Measurements from ENCODE around the gene DDRGK1. TPM values are rescaled to one million over a fixed set of nuclear protein-coding genes. Genes with fewer than 3 reads are reported as not detected.
"Not testable (repeated sequence)": the region's sequence is repeated elsewhere in the genome, so short reads cannot be mapped to it uniquely, and the experiment has no call there.

Gene DDRGK1
- total and polyA plus RNA-seq, 7 experiments from 2014 or later, result 39.4 to 60.3 (median 46.6) TPM

DNA sequence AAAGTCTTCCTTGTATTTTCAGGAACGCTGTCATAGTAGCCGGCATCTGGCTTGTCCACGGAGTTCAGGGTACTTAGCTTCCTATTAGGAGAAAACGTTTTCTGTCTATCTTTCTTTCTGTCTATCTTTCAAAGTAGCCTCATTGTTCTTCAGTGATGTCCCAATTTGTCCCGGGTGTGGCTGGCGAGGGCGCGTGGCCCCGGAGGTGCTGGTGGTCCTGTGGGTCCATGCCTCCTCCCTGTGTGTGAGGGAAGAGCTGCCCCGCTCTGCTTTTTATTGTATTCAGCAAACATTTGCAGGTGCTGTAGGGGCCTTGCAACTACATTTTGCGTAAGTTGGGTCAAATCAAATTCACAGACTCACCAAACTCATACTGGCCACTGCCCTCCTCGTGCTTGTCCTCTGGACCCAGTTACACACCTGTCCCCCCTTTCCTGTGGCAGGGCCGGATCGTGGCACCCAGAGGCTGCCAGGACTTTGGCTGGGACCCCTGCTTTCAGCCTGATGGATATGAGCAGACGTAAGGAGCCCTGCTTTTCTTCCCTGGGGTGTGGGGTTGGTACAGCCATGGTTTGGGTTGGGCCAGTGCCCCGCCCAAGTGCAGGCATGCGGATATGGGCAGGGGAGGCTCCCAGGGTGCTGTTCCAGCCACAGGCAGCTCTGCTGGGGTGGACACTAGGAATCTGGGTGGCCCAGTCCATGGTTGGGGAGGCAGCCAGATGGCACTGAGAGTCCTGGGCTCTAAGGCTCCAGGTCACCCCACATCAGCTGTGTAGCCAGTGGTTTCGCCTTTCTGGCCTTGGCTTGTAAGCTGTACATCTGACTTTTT lies 17.1 kb upstream of the DDRGK1 start:
- Mint-ChIP-seq H3K27me3 (no peaks in the 10 kb centered on the region), H3K36me3 (peaks cover 0 to 14% (median 9%) of the 10 kb centered on the region in 5 donors), H3K27ac (peak overlapping the region in 7 of 9 donors; percentile 7 to 65 (median 38)), H3K9me3 (no peaks in the 10 kb centered on the region), H3K4me3 (no peak overlapping the region), H3K4me1 (peaks cover 0 to 31% (median 18%) of the 10 kb centered on the region in 7 donors)
- Histone ChIP-seq H3K27me3 (ENCODE audit: control insufficient read depth in 2 of 2, insufficient read depth in 2 of 2, low read length in 2 of 2) (no peaks in the 10 kb centered on the region), H3K4me1 (ENCODE audit: control insufficient read depth in 2 of 2, insufficient read depth in 2 of 2, low read length in 2 of 2) (peaks cover 0 to 18% of the 10 kb centered on the region in 2 donors), H3K27ac (ENCODE audit: low read depth, low read length) (no peak overlapping the region), H3K9me3 (ENCODE audit: control insufficient read depth in 2 of 3, low read length in 3 of 3) (no peaks in the 10 kb centered on the region), H3K4me3 (ENCODE audit: low read length) (no peak overlapping the region), H3K36me3 (ENCODE audit: control insufficient read depth in 2 of 3, insufficient read depth in 3 of 3, low read length in 3 of 3) (peaks cover 0 to 17% (median 0%) of the 10 kb centered on the region in 3 experiments)
- DNase-seq (no peak), ATAC-seq (no peak)
- intact Hi-C loops (cut with micrococcal nuclease), result loop anchor here in 1 of 2 donors (2.0 to 5.0 kb wide), 2 partner anchors 17 to 186 kb away; partner anchors contain the start of genes DNAAF9 and SLC4A11
- ChIA-PET POLR2A (interaction anchor here (0.8 kb wide), 1 partner anchor 56 kb away, joined by 3 read pairs; no protein-coding TSS in a partner anchor), CTCF (interaction anchor here (1.2 kb wide), 1 partner anchor 103 kb away, joined by 5 read pairs; no protein-coding TSS in a partner anchor)

DNA sequence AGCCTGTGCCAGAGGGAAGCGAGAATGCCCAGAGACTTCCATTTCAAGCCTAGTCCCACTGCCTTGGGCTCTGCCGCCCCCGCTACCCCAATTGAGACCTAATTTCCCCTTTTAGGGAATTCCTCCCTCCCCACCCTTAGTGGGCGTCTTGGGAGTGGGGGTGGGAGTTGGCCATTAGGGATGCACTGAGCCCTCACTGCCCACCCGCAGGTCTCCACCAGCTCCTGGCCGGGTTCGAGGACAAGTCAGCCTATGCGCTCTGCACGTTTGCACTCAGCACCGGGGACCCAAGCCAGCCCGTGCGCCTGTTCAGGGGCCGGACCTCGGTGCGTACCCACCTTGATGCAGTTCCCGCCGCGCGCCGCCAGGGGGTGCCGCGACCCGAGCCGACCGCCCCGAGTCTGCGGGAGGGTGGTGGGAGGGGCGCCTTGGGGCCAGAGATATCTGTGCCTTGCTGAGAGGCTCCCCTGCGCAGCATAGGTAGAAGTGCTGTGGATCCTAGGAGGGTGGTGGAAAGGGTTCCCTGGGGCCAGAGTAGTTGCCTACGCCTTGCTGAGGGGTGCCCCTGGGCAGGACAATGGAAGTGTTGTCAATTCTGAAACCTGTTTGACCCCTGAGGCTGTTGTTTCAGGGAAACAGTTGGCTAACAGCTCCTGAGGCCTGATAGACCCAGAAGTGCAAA lies 14.0 kb upstream of the DDRGK1 start:
- ATAC-seq (peak; percentile 89), DNase-seq (peak; percentile 59 to 82 (median 69))
- Mint-ChIP-seq H3K4me3 (peak overlapping the region in 1 of 10 donors; percentile 38), H3K36me3 (peaks cover 0 to 17% (median 11%) of the 10 kb centered on the region in 5 donors), H3K27me3 (no peaks in the 10 kb centered on the region), H3K27ac (peak overlapping the region in 1 of 9 donors; percentile 65), H3K4me1 (peaks cover 2 to 21% (median 16%) of the 10 kb centered on the region in 7 donors), H3K9me3 (no peaks in the 10 kb centered on the region)
- H3K36me3 ChIP-seq (ENCODE audit: control insufficient read depth in 2 of 3, insufficient read depth in 3 of 3, low read length in 3 of 3), result peaks cover 0 to 34% (median 0%) of the 10 kb centered on the region in 3 experiments
- H3K4me1 ChIP-seq (ENCODE audit: control insufficient read depth in 2 of 2, insufficient read depth in 2 of 2, low read length in 2 of 2), result peaks cover 0 to 15% of the 10 kb centered on the region in 2 donors
- no peak overlapping the region for H3K4me3 ChIP-seq (ENCODE audit: low read length)
- ChIA-PET POLR2A (interaction anchor here (1.7 kb wide), 1 partner anchor 9 kb away, joined by 7 read pairs; the partner anchor contains the start of gene ITPA), CTCF (interaction anchor here (0.6 to 1.6 kb wide), 9 partner anchors 9 to 155 kb away, joined by 3 to 5 read pairs (median 3); no protein-coding TSS in a partner anchor)
- intact Hi-C loops (cut with micrococcal nuclease), result loop anchor here (1.0 to 5.0 kb wide), 5 partner anchors 58 to 254 kb away; partner anchors contain the start of gene ATRN (in 1 of the 2)
- no peak overlapping the region for H3K27ac ChIP-seq (ENCODE audit: low read depth, low read length)
- H3K27me3 ChIP-seq (ENCODE audit: control insufficient read depth in 2 of 2, insufficient read depth in 2 of 2, low read length in 2 of 2), result no peaks in the 10 kb centered on the region
- H3K9me3 ChIP-seq (ENCODE audit: control insufficient read depth in 2 of 3, low read length in 3 of 3), result no peaks in the 10 kb centered on the region

DNA sequence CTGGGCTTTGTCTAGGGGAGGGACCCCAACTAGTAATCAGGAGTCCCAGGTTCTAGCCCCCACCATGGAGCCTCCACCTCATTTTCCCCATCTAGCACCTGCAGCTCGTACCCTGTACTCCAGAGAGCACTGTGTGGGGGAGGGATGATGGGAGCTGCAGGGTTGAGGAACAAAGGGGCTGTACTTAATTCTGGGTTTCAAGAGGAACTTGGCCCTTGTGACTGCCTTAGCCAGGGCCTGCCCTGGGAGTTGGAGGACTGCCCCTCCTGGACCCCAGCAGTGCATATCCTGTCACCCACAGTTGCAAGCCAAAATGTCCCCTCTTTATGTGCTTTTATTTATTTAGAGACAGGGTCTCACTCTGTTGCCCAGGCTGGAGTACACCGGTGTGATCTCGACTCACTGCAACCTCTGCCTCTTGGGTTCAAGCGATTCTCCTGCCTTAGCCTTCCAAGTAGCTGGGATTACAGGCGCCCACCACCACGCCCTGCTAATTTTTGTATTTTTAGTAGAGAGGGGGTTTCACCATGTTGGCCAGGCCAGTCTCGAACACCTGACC lies 11.0 kb upstream of the DDRGK1 start:
- DNase-seq; H3K27me3 ChIP-seq (ENCODE audit: control insufficient read depth in 2 of 2, insufficient read depth in 2 of 2, low read length in 2 of 2); H3K27me3 Mint-ChIP-seq; H3K27ac Mint-ChIP-seq; H3K4me3 ChIP-seq (ENCODE audit: low read length); H3K9me3 ChIP-seq (ENCODE audit: control insufficient read depth in 2 of 3, low read length in 3 of 3); H3K9me3 Mint-ChIP-seq; H3K27ac ChIP-seq (ENCODE audit: low read depth, low read length); H3K4me3 Mint-ChIP-seq; H3K4me1 ChIP-seq (ENCODE audit: control insufficient read depth in 2 of 2, insufficient read depth in 2 of 2, low read length in 2 of 2); ATAC-seq: not testable (repeated sequence)
- ChIA-PET POLR2A (interaction anchor here (1.7 to 1.9 kb wide), 2 partner anchors 8 to 12 kb away, joined by 3 to 4 read pairs; no protein-coding TSS in a partner anchor), CTCF (interaction anchor here (1.6 kb wide), 1 partner anchor 33 kb away, joined by 4 read pairs; no protein-coding TSS in a partner anchor)
- peaks cover 0 to 12% (median 6%) of the 10 kb centered on the region in 5 donors for H3K36me3 Mint-ChIP-seq
- intact Hi-C loops (cut with micrococcal nuclease), result loop anchor here (5.0 kb wide), 2 partner anchors 163 to 257 kb away; partner anchors contain the start of gene ATRN (in 1 of the 2)
- H3K36me3 ChIP-seq (ENCODE audit: control insufficient read depth in 2 of 3, insufficient read depth in 3 of 3, low read length in 3 of 3), result peaks cover 0 to 27% (median 0%) of the 10 kb centered on the region in 3 experiments
- H3K4me1 Mint-ChIP-seq, result peaks cover 10 to 14% (median 12%) of the 10 kb centered on the region in 7 donors

DNA sequence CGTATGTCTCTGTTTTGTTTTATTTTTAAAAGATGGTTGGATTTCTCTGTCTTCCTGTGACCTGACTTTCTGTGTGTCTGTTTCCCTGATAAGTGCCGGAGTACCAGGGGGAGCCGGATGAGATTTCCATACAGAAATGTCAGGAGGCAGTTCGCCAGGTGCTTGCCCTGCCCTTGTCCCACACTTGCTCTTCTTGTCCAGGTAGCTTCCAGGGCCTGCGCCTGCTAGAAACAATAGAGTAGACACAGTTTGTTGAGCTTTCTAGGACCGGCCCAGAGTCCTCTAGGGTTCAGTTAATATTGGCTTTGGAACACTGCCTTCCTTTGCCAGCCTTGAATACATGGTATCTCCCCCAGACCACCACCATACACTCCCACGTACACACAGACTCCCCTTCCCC lies 8.7 kb upstream of the DDRGK1 start:
- Histone ChIP-seq H3K27ac (ENCODE audit: low read depth, low read length) (no peak overlapping the region), H3K4me1 (ENCODE audit: control insufficient read depth in 2 of 2, insufficient read depth in 2 of 2, low read length in 2 of 2) (peaks cover 8 to 14% of the 10 kb centered on the region in 2 donors), H3K4me3 (ENCODE audit: low read length) (no peak overlapping the region), H3K27me3 (ENCODE audit: control insufficient read depth in 2 of 2, insufficient read depth in 2 of 2, low read length in 2 of 2) (no peaks in the 10 kb centered on the region), H3K36me3 (ENCODE audit: control insufficient read depth in 2 of 3, insufficient read depth in 3 of 3, low read length in 3 of 3) (peaks cover 0 to 36% (median 0%) of the 10 kb centered on the region in 3 experiments), H3K9me3 (ENCODE audit: control insufficient read depth in 2 of 3, low read length in 3 of 3) (no peaks in the 10 kb centered on the region)
- DNase-seq (no peak), ATAC-seq (no peak)
- Mint-ChIP-seq H3K4me3 (peak overlapping the region in 1 of 10 donors; percentile 35), H3K36me3 (peaks cover 0 to 11% (median 6%) of the 10 kb centered on the region in 5 donors), H3K9me3 (no peaks in the 10 kb centered on the region), H3K4me1 (peaks cover 20 to 29% (median 27%) of the 10 kb centered on the region in 7 donors), H3K27me3 (no peaks in the 10 kb centered on the region), H3K27ac (peak overlapping the region in 2 of 9 donors; percentile 37 to 39)
- POLR2A ChIA-PET, result no interaction called here
- intact Hi-C loops (cut with micrococcal nuclease), result no loop called here
- CTCF ChIA-PET, result no interaction called here

DNA sequence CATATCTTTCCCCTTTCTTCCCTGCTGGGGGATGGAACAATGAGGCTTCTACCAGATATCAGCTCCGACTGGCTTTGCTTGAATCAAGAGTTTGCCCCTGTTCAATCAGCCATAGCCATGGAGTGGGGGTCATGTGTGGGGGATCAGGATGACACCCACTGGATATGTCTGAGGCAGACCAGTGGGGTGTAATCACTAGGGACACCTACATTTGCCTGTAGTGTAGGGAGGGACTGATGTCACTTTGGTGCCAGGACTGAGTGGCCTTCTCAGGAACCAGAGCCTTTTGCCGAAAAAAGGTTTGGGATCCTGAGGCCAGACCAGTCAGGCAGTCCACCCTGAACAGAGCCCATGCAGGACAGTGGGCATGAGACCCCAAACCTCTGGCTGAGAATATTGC lies 5.9 kb upstream of the DDRGK1 start:
- Mint-ChIP-seq H3K9me3 (no peaks in the 10 kb centered on the region), H3K27ac (peak overlapping the region in 8 of 9 donors; percentile 87 to 99 (median 94)), H3K4me1 (peaks cover 20 to 29% (median 27%) of the 10 kb centered on the region in 7 donors), H3K27me3 (no peaks in the 10 kb centered on the region), H3K4me3 (peak overlapping the region; percentile 85 to 100 (median 96)), H3K36me3 (peaks cover 0 to 11% (median 6%) of the 10 kb centered on the region in 5 donors)
- Histone ChIP-seq H3K4me1 (ENCODE audit: control insufficient read depth in 2 of 2, insufficient read depth in 2 of 2, low read length in 2 of 2) (peaks cover 8 to 14% of the 10 kb centered on the region in 2 donors), H3K4me3 (ENCODE audit: low read length) (peak overlapping the region; percentile 94), H3K27ac (ENCODE audit: low read depth, low read length) (peak overlapping the region; percentile 85), H3K9me3 (ENCODE audit: control insufficient read depth in 2 of 3, low read length in 3 of 3) (no peaks in the 10 kb centered on the region), H3K27me3 (ENCODE audit: control insufficient read depth in 2 of 2, insufficient read depth in 2 of 2, low read length in 2 of 2) (no peaks in the 10 kb centered on the region), H3K36me3 (ENCODE audit: control insufficient read depth in 2 of 3, insufficient read depth in 3 of 3, low read length in 3 of 3) (peaks cover 0 to 29% (median 0%) of the 10 kb centered on the region in 3 experiments)
- intact Hi-C loops (cut with micrococcal nuclease), result no loop called here
- ChIA-PET CTCF (interaction anchor here (1.2 kb wide), 1 partner anchor 9 kb away, joined by 3 read pairs; no protein-coding TSS in a partner anchor), POLR2A (interaction anchor here (0.6 to 2.1 kb wide), 2 partner anchors 9 to 1804 kb away, joined by 3 to 7 read pairs; no protein-coding TSS in a partner anchor)
- DNase-seq, result no peak
- ATAC-seq, result no peak

Measured in naive thymus-derived CD4-positive, alpha-beta T cell (primary cell).